Hippocampal formation (tissue), 2 donors: ENCODE measurements around the gene TLE5.
"Not testable (repeated sequence)": the region's sequence is repeated elsewhere in the genome, so short reads cannot be mapped to it uniquely, and the experiment has no call there.

Source experiments
- DNase-seq, 2 donors: peaks; one replicate each; lab custom pipeline; 2025; lab: John Stamatoyannopoulos, UW

TLE5 gene

GRCh38 chr19:3096267-3096901 is 34.1 kb upstream of the TLE5 start:
- no peak for DNase-seq

- no peak for DNase-seq
Observed at GRCh38 chr19:3095441-3096191, 33.3 kb upstream of the TLE5 start.

GRCh38 chr19:3094601-3095440 is 32.5 kb upstream of the TLE5 start:
- no peak for DNase-seq

GRCh38 chr19:3089299-3089855 is 27.1 kb upstream of the TLE5 start:
- DNase-seq, result not testable (repeated sequence)

- DNase-seq, result no peak
Observed at GRCh38 chr19:3087769-3088168, 25.5 kb upstream of the TLE5 start.

GRCh38 chr19:3084943-3085342 is 22.6 kb upstream of the TLE5 start:
- DNase-seq, result no peak

GRCh38 chr19:3083964-3084363 is 21.7 kb upstream of the TLE5 start:
- no peak for DNase-seq

- no peak for DNase-seq
Observed at GRCh38 chr19:3082331-3082730, 20.0 kb upstream of the TLE5 start.

- no peak for DNase-seq
Observed at GRCh38 chr19:3080286-3080685, 18.0 kb upstream of the TLE5 start.

- DNase-seq, result no peak
Observed at GRCh38 chr19:3079578-3079977, 17.3 kb upstream of the TLE5 start.

- peak in 1 of 2 donors; percentile 39 for DNase-seq
Observed at GRCh38 chr19:3075605-3076431, 13.5 kb upstream of the TLE5 start.

GRCh38 chr19:3073931-3074595 is 11.8 kb upstream of the TLE5 start:
- no peak for DNase-seq

- no peak for DNase-seq
Observed at GRCh38 chr19:3073159-3073563, 10.9 kb upstream of the TLE5 start.

GRCh38 chr19:3071768-3072167 is 9.5 kb upstream of the TLE5 start:
- no peak for DNase-seq

- no peak for DNase-seq
Observed at GRCh38 chr19:3068071-3068470, 5.8 kb upstream of the TLE5 start.

- DNase-seq, result no peak
Observed at GRCh38 chr19:3067563-3067962, 5.3 kb upstream of the TLE5 start.

- no peak for DNase-seq
Observed at GRCh38 chr19:3066482-3067049, 4.3 kb upstream of the TLE5 start.

- no peak for DNase-seq
Observed at GRCh38 chr19:3065675-3066357, 3.5 kb upstream of the TLE5 start.

- no peak for DNase-seq
Observed at GRCh38 chr19:3064011-3064330, 1.7 kb upstream of the TLE5 start.
